ENCODE measurements around the gene RAP1GAP2.
"Not testable (repeated sequence)": the region's sequence is repeated elsewhere in the genome, so short reads cannot be mapped to it uniquely, and the experiment has no call there.

The RAP1GAP2 gene

DNA sequence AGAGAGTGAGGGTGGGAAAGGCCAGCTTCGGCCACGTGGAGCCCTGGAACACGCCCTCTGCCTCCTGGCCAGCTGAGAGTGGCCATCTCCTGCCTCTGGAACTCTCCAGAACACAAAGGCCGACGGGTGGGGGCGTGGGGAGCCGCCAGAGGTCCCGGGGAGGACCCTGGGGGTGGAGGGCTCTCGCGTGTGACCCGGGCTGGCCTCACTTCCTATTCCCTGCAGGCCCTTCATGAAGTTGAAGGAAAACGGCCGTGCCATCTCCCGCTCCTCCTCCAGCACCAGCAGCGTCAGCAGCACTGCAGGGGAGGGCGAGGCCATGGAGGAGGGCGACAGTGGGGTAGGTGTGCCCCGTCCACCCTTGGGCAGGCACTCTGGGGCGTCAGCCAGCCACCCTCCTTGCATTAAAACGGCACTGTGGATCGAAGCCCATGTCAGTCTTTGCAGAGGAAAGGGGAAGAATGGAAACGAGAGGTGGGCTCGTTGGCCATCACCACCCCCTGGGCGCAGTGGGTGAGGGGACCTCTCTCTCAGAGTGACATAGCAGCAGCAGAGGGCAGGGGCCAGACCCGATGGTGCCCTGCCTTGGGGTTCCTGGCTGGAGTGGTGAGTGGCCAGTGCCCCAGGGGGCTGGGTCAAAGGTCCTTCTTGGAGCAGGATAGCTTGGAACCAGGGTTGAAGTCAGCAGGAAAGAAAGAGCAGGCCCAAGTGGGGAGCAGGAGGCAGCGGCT, 230.1 kb downstream of the RAP1GAP2 start:
- no peak for DNase-seq (ENCODE audit: low read depth)

DNA sequence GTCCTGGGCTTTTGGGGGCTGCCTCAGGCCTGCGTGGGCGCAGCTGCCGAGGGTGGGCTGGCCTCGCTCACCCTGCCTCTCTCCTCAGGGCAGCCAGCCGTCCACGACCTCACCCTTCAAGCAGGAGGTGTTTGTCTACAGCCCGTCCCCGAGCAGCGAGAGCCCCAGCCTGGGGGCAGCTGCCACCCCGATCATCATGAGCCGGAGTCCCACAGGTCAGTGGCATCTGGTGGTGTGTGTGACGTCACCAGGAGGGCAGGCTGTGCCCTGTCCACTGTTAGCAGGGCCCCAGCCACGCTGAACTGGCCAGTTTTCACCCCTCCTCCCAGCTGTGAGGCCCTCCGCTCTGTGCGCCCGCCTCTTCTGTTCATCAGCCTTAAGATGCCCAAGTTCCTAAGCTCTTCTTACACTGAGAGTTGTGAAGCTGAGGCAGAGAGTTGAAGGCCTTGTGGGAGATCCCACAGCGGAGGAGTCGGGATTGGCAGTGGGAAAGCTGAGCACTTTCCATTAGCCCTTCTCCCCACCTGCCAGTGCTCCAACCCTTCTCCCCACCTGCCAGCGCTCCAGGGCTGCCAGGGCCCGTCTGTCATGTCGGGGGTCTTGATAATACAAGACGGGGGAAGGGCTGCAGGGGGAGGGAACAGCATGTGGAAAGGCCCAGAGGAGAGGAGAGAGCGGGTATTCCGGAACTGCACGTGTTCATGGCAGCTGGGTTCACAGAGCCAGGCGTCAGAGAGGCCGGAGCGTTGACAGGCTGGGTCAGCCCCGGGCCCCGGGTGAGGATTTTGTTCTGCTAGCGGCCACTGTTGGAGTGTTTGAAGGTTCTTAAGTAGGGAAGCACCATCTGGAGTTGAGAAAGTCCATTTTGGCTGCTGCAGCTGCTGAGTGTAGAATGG, 230.9 kb downstream of the RAP1GAP2 start:
- no peak for DNase-seq (ENCODE audit: low read depth)

DNA sequence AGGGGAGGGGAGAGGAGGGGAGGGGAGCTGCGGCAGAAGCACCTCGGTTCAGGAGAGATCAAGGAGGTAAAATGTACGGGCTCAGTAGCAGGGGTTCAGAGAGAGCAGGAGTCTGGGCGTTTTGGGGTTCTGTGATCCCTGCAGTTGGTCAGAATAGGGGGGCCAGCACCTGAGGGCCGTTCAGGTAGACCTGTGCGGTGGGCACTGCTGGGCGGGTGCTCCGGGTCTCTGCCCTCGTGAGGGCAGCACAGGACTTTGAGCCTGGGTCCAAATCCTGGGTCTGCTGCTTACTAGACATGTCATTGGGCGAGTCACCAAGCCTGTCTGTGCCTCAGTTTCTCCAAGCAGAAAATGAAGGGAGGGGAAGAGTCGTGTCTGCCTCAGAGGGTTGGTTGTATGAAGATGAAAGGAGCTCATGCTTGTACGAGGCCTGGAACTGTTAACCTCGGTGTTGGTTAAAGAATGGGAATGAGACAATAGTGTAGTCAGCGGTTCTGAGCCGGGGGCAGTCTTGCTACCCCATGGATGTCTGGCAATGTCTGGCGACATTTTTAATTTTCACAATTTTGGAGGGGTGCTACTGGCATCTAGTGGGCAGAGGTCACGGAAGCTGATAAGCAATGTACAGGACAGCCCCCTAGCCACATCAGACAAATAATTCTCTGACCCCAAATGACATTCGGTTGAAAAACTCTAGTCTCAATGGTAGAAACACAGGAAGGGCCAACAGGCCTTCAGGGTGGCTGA, 231.7 kb downstream of the RAP1GAP2 start:
- no peak for DNase-seq (ENCODE audit: low read depth)

DNA sequence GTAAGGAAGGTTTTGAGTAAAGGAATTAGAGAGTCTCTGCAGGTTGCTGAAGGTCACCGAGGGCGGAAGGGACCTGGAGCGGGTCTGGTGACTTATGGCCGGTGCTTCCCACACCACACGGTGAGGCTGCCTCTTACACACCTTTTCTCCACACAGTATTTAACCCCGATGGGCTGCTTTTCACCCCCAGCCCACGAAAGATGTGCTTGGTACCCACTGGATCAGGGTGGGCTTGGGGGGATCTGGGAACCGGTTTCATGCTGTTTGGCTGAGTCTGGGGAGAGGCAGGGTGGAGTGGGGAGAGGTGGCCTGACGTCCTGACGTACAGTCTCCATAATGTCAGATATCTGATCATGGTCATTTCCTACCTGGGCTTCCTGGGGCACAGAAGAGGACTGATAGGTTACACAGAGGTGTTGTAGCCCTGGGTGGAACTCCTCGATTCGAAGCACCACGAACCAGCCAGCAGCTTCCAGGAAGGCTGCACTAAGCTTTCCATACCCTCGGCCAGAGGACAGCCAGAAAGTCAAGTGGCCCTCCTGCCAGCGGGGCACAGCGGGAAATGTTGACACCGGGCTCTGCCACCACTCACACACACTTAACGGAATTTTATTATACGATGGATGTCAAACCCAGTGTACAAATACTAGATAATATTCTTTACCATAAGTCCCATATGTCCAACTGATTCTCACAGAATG, 233.1 kb downstream of the RAP1GAP2 start:
- no peak for DNase-seq (ENCODE audit: low read depth)

DNA sequence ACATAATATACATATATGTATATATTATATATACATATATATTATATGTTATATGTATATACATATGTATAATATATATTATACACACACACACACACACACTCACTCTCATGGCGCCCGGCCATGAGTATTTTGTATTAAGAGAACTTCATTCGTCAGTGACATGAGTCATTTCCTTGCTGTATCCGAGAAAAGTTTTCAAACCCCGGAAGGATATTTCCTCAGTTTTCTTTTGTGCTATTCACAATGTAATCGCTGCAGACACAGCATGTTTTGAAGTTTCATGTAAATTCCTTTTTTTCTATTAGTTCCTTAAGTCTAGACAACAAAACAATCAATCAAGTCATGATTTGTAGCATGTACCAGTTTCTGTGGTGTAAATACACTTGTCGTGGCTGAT, 233.9 kb downstream of the RAP1GAP2 start:
- no peak for DNase-seq (ENCODE audit: low read depth)

DNA sequence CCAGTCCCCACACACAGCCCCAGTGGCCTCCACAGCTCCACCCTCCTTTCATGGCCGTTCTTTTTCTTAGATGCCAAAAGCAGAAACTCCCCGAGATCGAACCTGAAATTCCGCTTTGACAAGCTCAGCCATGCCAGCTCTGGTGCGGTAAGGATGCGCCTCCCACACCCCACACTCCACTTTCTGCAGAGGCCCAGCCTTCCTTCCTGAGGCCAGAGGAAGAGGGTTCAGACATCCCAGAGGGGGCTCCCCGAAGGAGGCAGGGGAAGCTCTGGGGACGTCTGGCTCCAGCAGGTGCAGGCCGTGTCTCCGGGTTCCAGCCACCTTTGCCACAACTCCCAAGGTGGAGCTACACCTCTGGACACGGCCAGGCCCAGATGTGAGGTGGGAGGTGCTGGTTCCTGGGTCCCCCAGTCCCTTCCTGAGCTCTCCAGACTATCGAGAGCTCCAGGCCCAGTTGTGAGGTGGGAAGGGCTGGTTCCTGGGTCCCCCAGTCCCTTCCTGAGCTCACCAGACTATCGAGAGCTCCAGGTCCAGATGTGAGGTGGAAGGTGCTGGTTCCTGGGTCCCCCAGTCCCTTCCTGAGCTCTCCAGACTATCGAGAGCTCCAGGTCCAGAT, 234.7 kb downstream of the RAP1GAP2 start:
- DNase-seq (ENCODE audit: low read depth) = not testable (repeated sequence)

DNA sequence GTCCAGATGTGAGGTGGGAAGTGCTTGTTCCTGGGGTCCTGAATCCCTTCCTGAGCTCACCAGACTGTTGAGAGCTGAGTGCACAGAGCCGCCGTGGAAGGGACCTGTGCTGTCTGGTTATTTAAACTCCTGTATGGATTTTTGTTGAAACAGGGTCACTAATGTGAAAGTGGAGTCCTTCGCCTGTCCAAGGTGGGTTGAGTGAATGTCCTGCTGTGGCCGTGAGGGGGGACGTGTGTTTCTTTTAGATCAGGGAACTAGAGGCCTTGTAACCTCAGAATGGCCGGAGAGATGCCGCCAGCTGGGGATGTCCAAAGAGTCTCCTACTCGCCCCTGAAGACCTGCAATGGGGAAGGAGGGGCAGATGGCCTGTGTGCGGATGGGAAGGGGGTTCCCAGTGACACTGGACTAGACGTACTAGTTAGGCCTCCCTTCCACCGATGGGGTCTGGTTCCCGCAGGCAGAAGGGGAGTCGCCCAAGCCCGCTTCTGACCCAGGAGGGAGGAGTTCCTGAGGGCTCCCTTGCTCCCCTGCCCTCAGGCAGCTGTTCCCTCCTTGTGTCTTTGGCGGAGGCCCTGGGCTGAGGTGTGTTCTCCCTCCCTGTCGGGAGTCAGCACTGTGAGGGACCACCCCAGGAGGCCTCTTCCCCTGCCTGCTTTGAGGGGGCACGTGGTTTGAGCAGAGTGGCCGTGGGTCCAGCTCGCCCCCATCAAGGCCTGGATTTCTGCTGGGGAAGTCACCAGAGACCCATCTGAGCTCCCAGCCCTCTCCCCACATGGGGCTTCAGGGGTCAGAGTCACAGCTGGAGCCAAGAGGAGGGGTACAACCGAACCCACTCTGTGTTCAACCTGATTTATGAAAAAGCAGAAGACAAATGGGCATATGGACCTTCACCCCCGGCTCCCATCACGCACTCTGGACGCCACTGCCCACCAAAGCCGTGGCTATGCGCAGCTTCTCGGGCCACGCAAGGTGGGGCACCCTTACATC, 236.3 kb downstream of the RAP1GAP2 start:
- no peak for DNase-seq (ENCODE audit: low read depth)

DNA sequence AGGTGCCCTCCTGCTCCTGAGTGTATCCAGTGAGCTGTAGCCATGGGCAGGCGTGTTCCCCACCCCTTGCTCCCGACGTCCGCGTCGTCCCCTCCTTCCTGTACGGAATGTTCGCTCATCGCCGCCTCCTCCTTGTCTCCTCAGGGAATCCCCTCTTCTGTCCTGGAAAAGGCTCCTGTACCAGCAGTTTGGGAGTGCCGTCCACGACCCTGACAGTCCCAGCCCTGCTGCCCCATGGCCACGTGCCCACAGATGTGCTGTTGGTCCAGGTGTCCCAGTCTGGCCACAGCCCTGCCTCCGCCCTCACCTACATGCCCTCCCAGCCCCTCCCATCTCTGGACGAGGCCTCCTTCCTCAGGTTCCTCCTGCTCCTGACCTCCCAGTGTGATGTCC, 237.0 kb downstream of the RAP1GAP2 start:
- DNase-seq (ENCODE audit: low read depth) = no peak

DNA sequence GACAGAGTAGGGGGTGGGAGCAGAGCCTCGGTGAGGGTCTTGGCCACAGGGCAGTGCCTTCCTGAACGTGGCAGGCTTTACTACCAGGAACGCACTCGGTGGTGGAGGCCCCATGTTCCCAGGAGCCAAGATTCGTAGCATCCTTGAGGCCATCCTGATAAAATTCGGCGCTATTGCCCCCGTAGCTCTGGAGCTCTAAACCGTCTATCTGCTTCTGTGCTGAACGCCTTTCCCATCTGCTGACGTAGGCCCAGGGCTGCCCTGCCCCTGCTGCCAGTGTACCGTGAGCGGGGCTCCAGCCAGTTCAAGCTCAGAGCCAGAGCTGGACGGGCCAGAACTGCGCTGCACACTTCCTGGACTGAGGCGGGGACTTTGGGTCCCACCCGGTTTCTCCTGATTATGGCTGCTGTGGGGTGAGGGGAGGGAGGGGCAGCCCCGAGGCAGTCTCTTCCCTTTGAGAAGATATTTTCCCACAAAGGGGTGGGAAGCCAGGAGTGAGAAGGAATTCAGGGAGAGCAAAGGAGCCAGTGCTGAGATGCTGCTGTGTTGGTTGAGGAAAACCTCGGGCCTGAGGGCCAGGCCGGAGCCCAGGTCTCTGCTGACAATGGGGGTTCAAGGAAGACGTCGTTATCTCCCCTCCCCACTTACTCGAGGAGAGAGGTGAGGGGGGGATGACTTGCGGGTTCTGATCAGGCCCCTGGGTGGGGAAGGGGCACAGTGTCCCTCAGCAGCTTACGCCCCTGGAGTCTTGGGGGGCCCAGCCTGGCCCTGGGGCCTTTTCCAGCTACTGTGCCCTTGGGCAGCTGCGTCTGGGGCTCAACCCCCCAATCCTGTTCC, 237.7 kb downstream of the RAP1GAP2 start:
- no peak for DNase-seq (ENCODE audit: low read depth)

DNA sequence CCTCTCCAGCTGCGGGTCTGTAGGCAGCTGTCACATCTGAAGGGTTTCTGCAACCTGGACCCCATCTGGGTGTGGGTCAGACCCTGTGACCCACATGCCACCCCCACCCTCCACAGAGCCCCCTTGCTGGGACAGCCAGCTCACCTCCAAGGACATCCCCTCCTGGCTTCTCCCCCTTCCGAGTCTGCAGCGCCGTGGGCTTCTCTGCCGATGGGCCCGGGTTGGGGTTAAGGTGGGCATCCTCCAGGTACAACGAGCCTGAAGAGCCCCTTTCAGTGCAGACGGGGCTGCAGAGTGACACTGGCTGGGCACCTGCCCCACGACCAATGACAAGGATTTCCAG, 238.3 kb downstream of the RAP1GAP2 start:
- no peak for DNase-seq (ENCODE audit: low read depth)

DNA sequence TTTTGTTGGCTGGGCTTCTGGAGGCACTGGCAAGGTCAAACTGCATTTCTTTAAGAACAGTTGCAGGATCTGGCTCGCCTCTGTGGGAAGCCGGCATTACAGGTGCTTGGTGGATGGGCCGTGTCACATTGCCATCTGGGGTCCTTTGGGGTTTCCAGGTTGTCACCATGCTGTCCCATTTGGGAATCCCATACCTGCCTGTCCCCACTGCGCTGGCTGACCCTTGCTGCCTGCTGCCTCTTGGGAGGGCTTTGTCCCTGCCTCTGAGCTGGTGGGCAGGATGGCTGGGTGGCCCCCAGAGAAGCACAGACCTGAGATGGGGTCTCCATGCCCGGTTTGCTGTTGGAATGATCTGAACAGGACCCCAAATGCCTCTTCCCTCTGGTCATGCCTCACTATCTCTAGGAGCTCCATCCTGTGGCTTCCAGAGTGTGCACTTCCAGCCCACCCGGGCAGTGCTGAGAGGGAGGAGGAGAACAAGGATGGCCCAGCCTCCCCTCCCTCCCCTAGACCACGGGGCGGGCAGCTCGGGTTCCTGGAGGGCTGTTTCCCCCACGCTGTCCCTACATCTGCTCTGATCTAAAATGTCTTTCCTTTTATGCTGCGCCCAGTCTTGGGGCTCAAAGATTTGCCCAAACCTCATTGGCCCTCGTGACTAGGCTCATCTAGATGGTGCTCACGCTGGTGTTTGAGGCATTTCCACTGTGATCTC, 239.2 kb downstream of the RAP1GAP2 start:
- DNase-seq (ENCODE audit: low read depth) = no peak

DNA sequence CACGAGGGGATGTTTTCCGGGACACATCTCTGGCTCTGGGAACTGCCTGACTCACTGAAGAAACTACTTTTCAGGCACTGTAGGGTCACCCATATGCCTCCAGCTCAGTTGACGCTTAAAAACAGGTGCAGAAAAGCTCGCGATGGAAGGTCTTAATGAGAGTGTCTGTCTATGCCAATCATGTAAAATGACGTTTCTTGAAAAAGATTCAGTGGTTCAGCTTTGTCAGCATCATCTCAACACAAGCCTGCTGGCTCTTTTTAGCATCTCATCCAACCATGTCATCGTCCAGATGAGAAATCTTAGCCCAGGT, 239.7 kb downstream of the RAP1GAP2 start:
- no peak for DNase-seq (ENCODE audit: low read depth)

DNA sequence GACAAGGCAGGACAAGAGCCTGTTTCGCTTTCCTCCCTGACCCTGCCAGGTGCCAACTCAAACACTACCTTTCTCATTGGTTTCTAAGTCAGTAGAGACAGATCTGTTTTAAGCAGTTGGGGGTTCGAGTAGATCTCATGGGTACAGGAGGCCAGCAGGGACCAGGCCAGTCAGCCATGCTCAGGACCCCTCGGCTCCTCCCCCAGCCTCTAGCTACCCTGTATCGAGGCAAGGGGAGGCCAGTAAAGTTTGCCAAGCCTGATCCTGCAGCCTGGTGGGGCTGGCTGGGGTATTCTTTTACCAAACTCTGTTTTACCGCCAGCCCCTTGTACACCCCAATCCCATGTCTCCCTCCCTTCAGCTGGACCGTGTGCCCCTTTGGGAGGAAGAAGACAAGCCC, 240.6 kb downstream of the RAP1GAP2 start:
- no peak for DNase-seq (ENCODE audit: low read depth)

DNA sequence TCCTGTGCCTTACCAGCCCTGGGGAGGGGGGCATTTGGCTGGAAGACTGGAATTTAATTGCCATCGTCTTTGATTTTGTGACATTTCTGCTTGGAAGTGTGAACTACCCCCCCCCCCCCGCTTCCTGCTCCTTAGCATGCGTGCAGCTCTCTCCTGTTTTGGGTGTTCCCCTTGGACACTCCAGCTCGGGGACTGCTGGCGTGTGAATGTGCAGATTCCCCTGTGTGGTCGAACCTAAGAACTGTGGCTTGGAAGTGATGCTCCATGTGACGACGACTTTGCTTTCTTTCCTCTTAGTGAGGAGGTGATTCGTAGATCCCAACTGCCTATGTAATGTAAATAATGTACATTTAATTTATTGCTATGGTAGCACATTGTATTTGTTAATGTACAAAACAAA, 241.0 kb downstream of the RAP1GAP2 start:
- DNase-seq (ENCODE audit: low read depth) = no peak

DNA sequence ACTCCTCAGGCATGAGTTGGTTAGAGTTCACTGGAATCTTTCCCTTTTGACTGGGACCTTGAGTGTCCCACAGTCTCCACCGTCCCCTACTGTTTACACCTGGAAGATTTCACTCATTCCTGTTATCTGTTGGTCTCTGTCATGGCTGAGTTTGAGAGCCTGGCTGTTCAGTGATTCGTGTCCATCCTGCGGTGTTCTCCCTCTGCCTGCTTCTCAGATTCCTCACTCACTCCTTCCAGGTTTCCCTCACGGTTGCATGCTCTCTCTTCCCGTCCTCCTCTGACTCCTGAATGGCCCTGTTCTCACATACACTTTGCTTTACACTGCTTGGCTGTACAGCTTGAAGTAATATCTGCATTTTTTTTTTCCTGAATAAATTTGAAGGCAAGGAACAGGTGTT, 242.7 kb downstream of the RAP1GAP2 start:
- no peak for DNase-seq (ENCODE audit: low read depth)

DNA sequence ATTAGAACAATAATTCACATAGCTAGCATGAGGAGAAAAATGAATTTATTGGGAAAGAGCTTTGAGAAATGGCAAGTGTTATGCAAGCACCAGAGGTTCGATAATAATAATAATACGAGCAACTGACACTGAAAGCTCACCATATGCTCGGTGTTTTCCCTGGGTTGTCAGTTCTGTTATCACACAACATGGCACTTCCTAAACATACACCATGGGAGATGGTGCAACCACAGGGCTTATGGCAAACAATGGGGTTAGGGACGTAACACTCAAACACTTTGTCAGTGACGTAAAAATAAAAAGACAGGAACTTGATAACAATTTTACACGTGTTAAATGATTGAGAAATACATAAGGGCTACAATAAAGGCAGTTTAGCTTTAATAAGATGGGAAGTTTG, 243.5 kb downstream of the RAP1GAP2 start:
- DNase-seq (ENCODE audit: low read depth) = no peak

DNA sequence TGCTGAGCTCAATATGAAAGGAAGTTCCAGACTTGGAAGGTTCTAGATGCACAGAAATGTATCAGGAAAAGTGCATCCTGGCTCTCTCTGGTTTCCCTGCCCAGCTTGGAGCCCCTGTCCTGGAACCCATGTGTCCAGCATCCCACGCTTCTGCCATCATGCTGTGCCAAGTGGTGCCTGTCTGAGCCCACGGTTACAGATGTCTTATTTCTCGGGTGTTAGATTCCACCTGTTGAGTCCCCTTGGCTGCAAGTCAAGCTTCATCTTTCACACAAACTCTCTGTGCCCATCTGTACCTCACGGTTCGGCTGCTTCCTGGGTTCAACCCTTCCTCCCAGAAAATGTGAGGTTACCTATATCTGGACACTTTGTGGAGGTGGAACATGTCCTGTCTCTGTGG, 244.6 kb downstream of the RAP1GAP2 start:
- DNase-seq (ENCODE audit: low read depth) = no peak

DNA sequence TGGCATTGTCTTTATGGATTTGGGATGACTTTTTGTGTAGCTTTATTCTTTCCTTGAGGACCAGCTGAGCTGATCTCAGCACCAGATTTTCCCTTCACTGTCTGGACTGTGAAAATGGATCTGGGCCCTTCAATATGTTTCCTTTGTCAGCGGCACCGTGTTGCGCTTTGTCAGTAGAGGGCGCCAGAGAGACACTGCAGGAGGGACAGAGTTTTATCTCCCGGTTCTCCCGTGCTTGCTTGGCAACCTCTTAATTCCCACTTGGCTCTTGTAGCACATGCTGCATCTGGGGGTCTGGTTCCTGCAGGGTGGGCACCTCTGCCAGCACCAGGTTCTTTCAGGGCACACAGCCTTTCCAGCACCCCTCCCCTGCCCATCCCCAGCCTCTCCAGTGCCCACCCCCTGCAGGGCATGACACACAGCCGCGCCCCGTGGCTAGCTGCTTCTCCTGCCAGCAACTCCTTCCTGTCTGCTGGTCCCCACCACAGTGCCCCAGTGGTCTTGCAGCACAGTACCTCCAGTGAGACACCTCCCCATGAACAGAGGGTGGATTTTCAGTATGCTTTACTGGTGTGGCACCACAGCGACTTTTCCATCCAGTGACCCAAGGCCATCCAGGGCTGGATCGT, 247.6 kb downstream of the RAP1GAP2 start:
- peak; percentile 10 for DNase-seq (ENCODE audit: low read depth)

DNA sequence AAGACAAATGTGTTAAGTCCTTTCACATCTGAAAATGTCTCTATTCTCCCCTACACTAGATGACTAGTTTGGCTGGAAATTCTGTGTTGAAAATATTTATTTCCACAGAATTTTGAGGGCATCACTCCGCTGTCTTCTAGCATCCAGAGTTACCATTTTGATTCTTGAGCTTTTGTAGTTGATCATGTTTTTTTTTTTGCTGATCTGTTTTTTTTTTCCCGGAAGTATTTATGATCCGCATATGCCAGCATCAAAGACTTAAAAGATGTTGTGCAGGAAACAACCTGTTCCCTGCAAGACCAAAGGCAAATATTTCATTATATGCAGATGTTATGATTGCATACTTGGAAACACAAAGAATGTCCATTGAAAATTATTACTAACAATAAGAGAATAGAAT, 250.5 kb downstream of the RAP1GAP2 start:
- no peak for DNase-seq (ENCODE audit: low read depth)
